HG03558 (cell line): Measurements from ENCODE around the gene CD300LB.
"Not testable (repeated sequence)": the region's sequence is repeated elsewhere in the genome, so short reads cannot be mapped to it uniquely, and the experiment has no call there.

Experiments
- ATAC-seq: cut with Tn5 transposase; IDR thresholded peaks from one replicate; pipeline ENCODE4 v1.9.1; 2021; ENCODE audit warnings: moderate number of reproducible peaks; ENCODE audit not compliant: unreplicated experiment; ENCODE audit errors: extremely low read depth

The CD300LB gene

GRCh38 chr17:74531231-74531761, at the start of gene CD300LB:
Gene CD300LB, minus strand, starts transcription at chr17:74531475. Its CDS starts 125 bp downstream, at chr17:74531350.
- ATAC-seq: no peak

GRCh38 chr17:74579900-74580299, 48.6 kb upstream of the CD300LB start:
- ATAC-seq: no peak

GRCh38 chr17:74578979-74579378, 47.7 kb upstream of the CD300LB start:
- no peak for ATAC-seq

GRCh38 chr17:74574489-74575142, 43.3 kb upstream of the CD300LB start:
- ATAC-seq: no peak

GRCh38 chr17:74573635-74574034, 42.4 kb upstream of the CD300LB start:
- ATAC-seq: not testable (repeated sequence)

GRCh38 chr17:74573169-74573568, 41.9 kb upstream of the CD300LB start:
- ATAC-seq: no peak

- no peak for ATAC-seq
Observed at GRCh38 chr17:74571621-74572270, 40.5 kb upstream of the CD300LB start.

GRCh38 chr17:74569020-74570003, 38.0 kb upstream of the CD300LB start:
- no peak for ATAC-seq

GRCh38 chr17:74568106-74568873, 37.0 kb upstream of the CD300LB start:
- no peak for ATAC-seq

GRCh38 chr17:74567397-74567796, 36.1 kb upstream of the CD300LB start, which contains the start of gene CD300H:
Gene CD300H, minus strand, starts transcription at chr17:74567509.
- ATAC-seq: no peak

GRCh38 chr17:74566132-74566753, 35.0 kb upstream of the CD300LB start:
- no peak for ATAC-seq

GRCh38 chr17:74565126-74565525, 33.9 kb upstream of the CD300LB start:
- ATAC-seq: no peak

- ATAC-seq: no peak
Observed at GRCh38 chr17:74563358-74563757, 32.1 kb upstream of the CD300LB start.

- no peak for ATAC-seq
Observed at GRCh38 chr17:74561586-74561985, 30.3 kb upstream of the CD300LB start.

GRCh38 chr17:74558882-74559519, 27.7 kb upstream of the CD300LB start:
- ATAC-seq: no peak

GRCh38 chr17:74558402-74558801, 27.1 kb upstream of the CD300LB start:
- ATAC-seq: not testable (repeated sequence)

- no peak for ATAC-seq
Observed at GRCh38 chr17:74555427-74555940, 24.2 kb upstream of the CD300LB start.

- ATAC-seq: no peak
Observed at GRCh38 chr17:74554909-74555308, 23.6 kb upstream of the CD300LB start.

- ATAC-seq: no peak
Observed at GRCh38 chr17:74552037-74552436, 20.8 kb upstream of the CD300LB start.
